Midbrain (tissue), 1 donor: ENCODE measurements around the gene ZNF407.

Source experiments
- DNase-seq: peaks from one replicate; lab custom pipeline; 2025; lab: John Stamatoyannopoulos, UW

The ZNF407 gene

GRCh38 chr18:74828200-74828599, 230.5 kb downstream of the ZNF407 start:
- DNase-seq, result no peak

- DNase-seq, result no peak
These were observed 234.0 kb downstream of the ZNF407 start for GRCh38 chr18:74831571-74832250.

- DNase-seq, result no peak
These were observed 234.7 kb downstream of the ZNF407 start for GRCh38 chr18:74832381-74832780.

- DNase-seq, result no peak
These were observed 235.3 kb downstream of the ZNF407 start for GRCh38 chr18:74832999-74833398.

GRCh38 chr18:74834424-74835309, 237.0 kb downstream of the ZNF407 start:
- DNase-seq, result no peak

- DNase-seq, result no peak
These were observed 238.8 kb downstream of the ZNF407 start for GRCh38 chr18:74836296-74837139.

- no peak for DNase-seq
These were observed 243.0 kb downstream of the ZNF407 start for GRCh38 chr18:74840492-74841167.

- no peak for DNase-seq
These were observed 243.6 kb downstream of the ZNF407 start for GRCh38 chr18:74841248-74841647.

- DNase-seq, result no peak
These were observed 251.6 kb downstream of the ZNF407 start for GRCh38 chr18:74849301-74849700.

GRCh38 chr18:74856434-74856833, 258.8 kb downstream of the ZNF407 start:
- no peak for DNase-seq

- DNase-seq, result no peak
These were observed 259.3 kb downstream of the ZNF407 start for GRCh38 chr18:74856928-74857327.

GRCh38 chr18:74857901-74858300, 260.2 kb downstream of the ZNF407 start:
- no peak for DNase-seq

- DNase-seq, result no peak
These were observed 263.5 kb downstream of the ZNF407 start for GRCh38 chr18:74861154-74861553.

GRCh38 chr18:74862094-74862493, 264.4 kb downstream of the ZNF407 start:
- no peak for DNase-seq

GRCh38 chr18:74866577-74866976, 268.9 kb downstream of the ZNF407 start:
- no peak for DNase-seq

GRCh38 chr18:74868461-74868860, 270.8 kb downstream of the ZNF407 start:
- no peak for DNase-seq

GRCh38 chr18:74869904-74870863, 272.5 kb downstream of the ZNF407 start:
- DNase-seq, result no peak

- no peak for DNase-seq
These were observed 273.3 kb downstream of the ZNF407 start for GRCh38 chr18:74870950-74871349.

- DNase-seq, result no peak
These were observed 276.0 kb downstream of the ZNF407 start for GRCh38 chr18:74873629-74874028.

GRCh38 chr18:74874351-74874750, 276.7 kb downstream of the ZNF407 start:
- no peak for DNase-seq
